ENCODE data around the gene FGF22.

Gene FGF22

GRCh38 chr19:647566-648284 is 8.0 kb downstream of the FGF22 start:
- no peak for DNase-seq (ENCODE audit: extremely low spot score)
- TF ChIP-seq CTCF (IDR thresholded peaks at IDR 0.05; ENCODE audit: control extremely low read depth, extremely low read depth, low read depth, missing control alignments) = no peak
- POLR2A ChIA-PET = no interaction called here
- CTCF ChIA-PET = interaction anchor here (2.0 kb wide), 1 partner anchor 13 kb away, joined by 4 read pairs; no protein-coding TSS in a partner anchor

GRCh38 chr19:648305-648704 is 8.6 kb downstream of the FGF22 start:
- CTCF ChIA-PET = interaction anchor here (2.0 kb wide), 1 partner anchor 12 kb away, joined by 4 read pairs; no protein-coding TSS in a partner anchor
- POLR2A ChIA-PET = no interaction called here
- TF ChIP-seq CTCF (IDR thresholded peaks at IDR 0.05; ENCODE audit: control extremely low read depth, extremely low read depth, low read depth, missing control alignments) = no peak
- DNase-seq (ENCODE audit: extremely low spot score) = no peak

GRCh38 chr19:648904-649801 is 9.5 kb downstream of the FGF22 start:
- ChIA-PET POLR2A (no interaction called here), CTCF (interaction anchor here (2.0 kb wide), 1 partner anchor 11 kb away, joined by 4 read pairs; no protein-coding TSS in a partner anchor)
- no peak for TF ChIP-seq CTCF (IDR thresholded peaks at IDR 0.05; ENCODE audit: control extremely low read depth, extremely low read depth, low read depth, missing control alignments)
- DNase-seq (ENCODE audit: extremely low spot score) = no peak

GRCh38 chr19:650121-650520 is 10.4 kb downstream of the FGF22 start:
- POLR2A ChIA-PET = interaction anchor here (0.6 to 0.7 kb wide), 2 partner anchors 16 to 103 kb away, joined by 3 to 8 read pairs; no protein-coding TSS in a partner anchor
- CTCF ChIA-PET = interaction anchor here (1.0 kb wide), 1 partner anchor 11 kb away, joined by 3 read pairs; no protein-coding TSS in a partner anchor

GRCh38 chr19:651114-651818 is 11.6 kb downstream of the FGF22 start:
- CTCF ChIA-PET = no interaction called here
- TF ChIP-seq CTCF (IDR thresholded peaks at IDR 0.05; ENCODE audit: control extremely low read depth, extremely low read depth, low read depth, missing control alignments) = no peak
- POLR2A ChIA-PET = no interaction called here
- no peak for DNase-seq (ENCODE audit: extremely low spot score)

More at GRCh38 chr19:650121-650520, 10.4 kb downstream of the FGF22 start:
- no peak for TF ChIP-seq CTCF (IDR thresholded peaks at IDR 0.05; ENCODE audit: control extremely low read depth, extremely low read depth, low read depth, missing control alignments)
- DNase-seq (ENCODE audit: extremely low spot score) = no peak

- CTCF ChIA-PET = no interaction called here
- TF ChIP-seq CTCF (IDR thresholded peaks at IDR 0.05; ENCODE audit: control extremely low read depth, extremely low read depth, low read depth, missing control alignments) = no peak
- POLR2A ChIA-PET = no interaction called here
Measured at GRCh38 chr19:651991-652390, 12.3 kb downstream of the FGF22 start.

More at GRCh38 chr19:651991-652390, 12.3 kb downstream of the FGF22 start:
- DNase-seq (ENCODE audit: extremely low spot score) = no peak

Data from GM10248 (cell line).